ENCODE data around the gene PRADC1. TPM values are rescaled to one million over a fixed set of nuclear protein-coding genes. Genes with fewer than 3 reads are reported as not detected.

Gene PRADC1
- total and polyA plus RNA-seq, 9 of the 15 experiments (the other 6 are each of a cell fraction or from before 2014, with no cell fraction given) = 7.3 to 47.4 (median 34.2) TPM

GRCh38 chr2:73217826-73218225 is 15.2 kb downstream of the PRADC1 start (continued):
- TF ChIP-seq MAZ (CRISPR knock-in tag; conservative IDR thresholded peaks at IDR 0.05 in 1 of 2, IDR thresholded peaks at IDR 0.05 in 1 of 2) (no peak), ZNF212 (CRISPR knock-in tag; IDR thresholded peaks at IDR 0.05) (no peak), E4F1 (CRISPR knock-in tag; IDR thresholded peaks at IDR 0.05; ENCODE audit: borderline replicate concordance) (no peak), ZNF24 (IDR thresholded peaks at IDR 0.05) (no peak), ATF6 (CRISPR knock-in tag; IDR thresholded peaks at IDR 0.05) (no peak), BDP1 (IDR thresholded peaks at IDR 0.05; ENCODE audit: insufficient read depth, insufficient read length) (no peak), ARID3A (IDR thresholded peaks at IDR 0.05; ENCODE audit: borderline replicate concordance, low read depth, low read length) (no peak), FUS (optimal IDR thresholded peaks at IDR 0.05; ENCODE audit: low read depth, low read length) (no peak)

All from K562 (cell line).